Loucy (cell line): ENCODE measurements around the gene SLC43A3.

Experiments
- CTCF ChIP-seq: fragments of 200-600 bp; sonication (generic); conservative IDR thresholded peaks from 2 replicates; pipeline ENCODE4 v1.5.1; 2014; ENCODE audit warnings: mild to moderate bottlenecking, antibody characterized with exemption, low read length
- EZH2phosphoT487 ChIP-seq: fragments of 200-600 bp; IDR thresholded peaks from 2 replicates; pipeline ENCODE4 v1.6.1; 2018; ENCODE audit warnings: antibody characterized with exemption, mild to moderate bottlenecking, moderate library complexity, borderline replicate concordance

- TF ChIP-seq CTCF (no peak), EZH2phosphoT487 (no peak)
Observed at GRCh38 chr11:57358543-57358961, 68.4 kb downstream of the SLC43A3 start.
